GM18858 (cell line): ENCODE data around the gene STK4.
"Not testable (repeated sequence)": the region's sequence is repeated elsewhere in the genome, so short reads cannot be mapped to it uniquely, and the experiment has no call there.

Source experiments
- ATAC-seq: cut with Tn5 transposase; IDR thresholded peaks from one replicate; pipeline ENCODE4 v1.9.1; 2021; ENCODE audit not compliant: unreplicated experiment

The STK4 gene

DNA sequence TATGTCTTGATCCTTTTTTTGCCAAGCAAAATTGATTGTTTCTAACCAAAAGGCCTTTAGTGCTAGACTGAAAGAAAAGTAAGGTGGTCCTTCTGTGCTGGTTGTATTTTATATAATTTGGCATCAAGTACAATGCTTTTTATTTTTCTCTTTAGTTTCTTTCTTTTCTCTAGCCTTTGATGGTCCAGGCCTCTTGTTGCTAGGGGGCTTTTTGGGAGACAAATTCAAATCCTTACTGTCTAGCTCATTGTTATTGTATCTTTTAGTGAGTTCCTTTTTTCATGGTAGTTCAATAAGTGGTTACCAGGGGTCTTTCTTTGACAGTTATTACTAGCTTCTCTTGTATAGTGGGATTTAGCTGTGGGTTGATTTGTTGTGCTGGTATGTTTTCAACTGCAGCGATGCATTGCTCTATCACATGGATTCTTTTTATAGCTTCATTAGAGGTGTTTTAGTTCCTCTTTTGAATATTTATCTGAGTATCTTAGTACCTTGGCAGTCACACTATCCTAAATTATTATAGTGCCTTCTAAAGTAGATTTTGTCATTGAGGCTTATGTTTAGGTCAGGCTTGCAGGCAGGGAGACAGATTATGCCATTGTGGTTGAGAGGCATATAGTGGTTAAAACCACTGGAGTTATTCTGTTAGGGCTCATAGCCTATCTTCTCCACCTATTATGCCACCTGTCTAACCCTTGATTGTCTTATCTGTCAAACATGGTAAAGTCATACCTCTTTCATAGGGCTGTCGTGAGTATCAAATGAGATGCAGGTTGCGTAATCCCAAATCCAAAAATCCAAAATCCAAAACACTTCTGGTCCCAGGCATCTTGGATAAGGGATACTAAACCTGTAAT lies 85.1 kb downstream of the STK4 start:
- peak; percentile 49 for ATAC-seq

GRCh38 chr20:45052698-45053429 lies 86.6 kb downstream of the STK4 start:
- ATAC-seq: no peak

- no peak for ATAC-seq
These were observed 87.4 kb downstream of the STK4 start for GRCh38 chr20:45053430-45054351.

DNA sequence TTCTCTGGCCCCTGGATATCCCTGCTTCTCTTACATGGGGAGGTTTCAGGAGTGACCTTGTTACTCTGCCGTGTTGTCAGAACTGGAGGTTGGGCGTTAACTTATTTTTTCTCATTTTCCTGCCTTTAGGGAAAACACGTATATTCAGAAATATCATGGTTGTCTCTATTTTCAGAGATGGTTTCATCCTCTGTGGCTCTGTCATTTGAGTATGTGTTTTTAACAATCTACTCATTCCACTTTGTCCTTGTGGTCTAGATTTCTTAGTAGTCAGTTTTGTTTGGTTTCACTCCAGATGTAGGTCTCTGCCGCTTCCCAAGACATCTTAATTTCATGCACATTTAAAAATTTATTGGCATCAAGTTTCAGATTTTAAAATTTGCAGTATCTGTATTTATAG lies 88.7 kb downstream of the STK4 start:
- ATAC-seq: no peak

GRCh38 chr20:45056473-45057173 lies 90.3 kb downstream of the STK4 start:
- ATAC-seq: no peak

DNA sequence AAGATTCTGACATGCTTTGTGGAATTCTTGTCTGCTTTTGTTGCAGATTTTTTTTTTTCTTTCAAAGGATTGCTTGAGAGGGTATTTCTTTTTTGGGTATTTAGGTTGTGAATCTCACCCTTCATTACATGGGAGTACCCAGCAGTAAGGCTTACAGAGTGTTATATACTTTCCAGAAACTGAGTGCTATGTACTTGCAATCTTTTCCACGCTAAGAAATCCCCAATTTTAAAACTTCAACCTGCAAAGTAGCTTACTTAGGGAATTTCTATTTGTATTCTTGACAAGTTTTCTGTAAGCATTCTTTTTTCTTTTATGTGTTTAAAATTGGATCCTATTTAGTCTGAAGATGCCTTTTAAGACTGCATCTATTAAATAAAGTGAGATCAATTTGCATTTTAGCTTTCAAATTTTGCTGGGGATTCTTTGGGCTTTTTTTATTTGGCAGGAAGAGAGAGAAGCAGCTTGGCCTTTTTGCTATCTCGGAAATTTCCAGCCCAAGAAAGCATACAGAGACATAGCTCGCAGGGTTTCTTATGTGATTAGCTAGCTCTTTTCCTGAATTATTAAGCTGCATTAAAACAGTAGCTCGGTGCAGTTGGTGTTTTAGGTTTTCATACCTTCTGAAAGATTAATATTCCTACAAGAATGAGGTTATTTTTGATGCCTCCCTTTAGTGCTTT lies 92.0 kb downstream of the STK4 start:
- ATAC-seq: no peak

DNA sequence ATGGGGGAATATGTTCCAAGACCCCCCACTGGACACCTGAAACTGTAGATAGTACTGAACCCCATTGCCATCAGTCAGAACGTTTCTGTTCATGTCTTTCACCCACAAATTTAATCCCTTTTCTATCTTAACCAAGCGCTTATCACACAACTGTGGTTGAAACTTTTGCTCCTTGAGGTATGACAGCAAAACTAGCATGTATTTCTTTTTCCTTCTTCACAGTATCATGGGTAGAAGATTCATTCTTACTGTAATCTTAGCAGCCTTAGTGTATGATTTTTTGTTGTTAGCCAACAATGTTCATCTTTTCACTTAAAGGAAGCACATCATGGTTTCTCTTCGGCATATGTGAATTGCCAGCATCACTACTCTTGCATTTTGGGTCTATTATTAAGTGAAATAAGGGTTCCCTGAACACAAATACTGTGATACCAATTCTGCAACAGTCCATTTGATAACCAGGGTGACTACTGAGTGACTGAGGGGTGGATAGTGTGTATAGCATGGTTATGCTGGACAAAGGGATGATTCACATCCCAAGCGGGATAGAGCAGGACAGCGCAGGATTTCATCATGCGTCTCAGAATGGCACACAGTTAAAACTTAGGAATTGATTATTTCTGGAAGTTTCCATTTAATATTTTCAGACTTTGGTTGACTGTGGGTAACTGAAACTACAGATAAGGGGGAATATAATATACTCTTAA lies 92.9 kb downstream of the STK4 start:
- ATAC-seq: no peak

- ATAC-seq: no peak
These were observed 94.0 kb downstream of the STK4 start for GRCh38 chr20:45060294-45060693.

DNA sequence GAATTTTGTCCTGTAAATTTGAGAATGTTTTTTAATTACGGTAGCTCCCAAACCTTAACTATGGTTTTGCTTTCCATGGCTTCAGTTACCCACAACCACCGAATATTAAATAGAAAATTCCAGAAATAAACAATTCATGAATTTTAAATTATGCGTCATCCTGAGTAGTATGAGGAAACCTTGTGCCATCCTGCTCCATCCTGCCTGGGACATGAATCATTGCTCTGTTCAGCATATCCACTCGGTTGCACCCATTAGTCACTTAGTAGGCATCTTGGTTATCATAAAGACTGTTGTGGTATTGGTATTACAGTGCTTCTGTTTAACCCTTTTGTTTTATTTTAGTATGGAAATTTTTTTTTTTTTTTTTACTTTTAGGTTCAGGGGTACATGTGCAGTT lies 94.9 kb downstream of the STK4 start:
- no peak for ATAC-seq

GRCh38 chr20:45063107-45063506 lies 96.8 kb downstream of the STK4 start:
- ATAC-seq: not testable (repeated sequence)

DNA sequence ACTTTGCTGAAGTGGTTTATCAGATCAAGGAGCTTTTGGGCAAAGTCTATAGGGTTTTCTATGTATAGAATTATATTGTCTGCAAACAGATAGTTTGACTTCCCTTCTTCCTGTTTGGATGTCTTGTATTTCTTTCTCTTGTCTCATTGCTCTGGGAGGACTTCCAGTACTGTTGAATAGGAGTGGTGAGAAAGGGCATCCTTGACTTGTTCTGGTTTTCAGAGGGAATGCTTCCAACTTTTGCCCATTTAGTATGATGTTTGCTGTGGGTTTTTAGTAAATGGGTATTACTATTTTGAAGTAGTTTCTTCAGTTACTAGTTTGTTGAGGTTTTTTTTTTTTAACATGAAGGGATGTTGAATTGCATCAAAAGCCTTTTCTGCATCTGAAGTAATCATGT lies 98.5 kb downstream of the STK4 start:
- no peak for ATAC-seq

- ATAC-seq: no peak
These were observed 100.1 kb downstream of the STK4 start for GRCh38 chr20:45066372-45066771.

GRCh38 chr20:45067087-45067486 lies 100.8 kb downstream of the STK4 start:
- ATAC-seq: no peak

DNA sequence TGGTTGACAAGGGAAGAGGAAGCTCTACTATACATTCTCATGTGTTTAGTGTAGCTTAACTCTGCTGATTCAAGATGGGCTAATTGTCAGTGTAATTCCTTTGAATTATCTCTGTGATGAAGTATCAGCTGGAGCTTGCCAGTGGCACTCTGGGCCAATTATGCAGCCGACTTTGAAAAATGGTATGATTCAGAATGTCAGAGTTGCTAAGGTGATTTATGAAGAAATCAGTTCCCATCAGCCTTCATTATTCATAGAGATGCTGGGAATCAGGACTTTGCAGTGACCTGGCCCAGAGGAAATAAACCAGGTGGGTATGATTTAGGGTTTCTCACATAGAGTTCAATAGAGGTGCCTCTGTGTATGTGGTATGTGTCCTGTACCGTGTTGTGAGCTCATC lies 101.2 kb downstream of the STK4 start:
- no peak for ATAC-seq

DNA sequence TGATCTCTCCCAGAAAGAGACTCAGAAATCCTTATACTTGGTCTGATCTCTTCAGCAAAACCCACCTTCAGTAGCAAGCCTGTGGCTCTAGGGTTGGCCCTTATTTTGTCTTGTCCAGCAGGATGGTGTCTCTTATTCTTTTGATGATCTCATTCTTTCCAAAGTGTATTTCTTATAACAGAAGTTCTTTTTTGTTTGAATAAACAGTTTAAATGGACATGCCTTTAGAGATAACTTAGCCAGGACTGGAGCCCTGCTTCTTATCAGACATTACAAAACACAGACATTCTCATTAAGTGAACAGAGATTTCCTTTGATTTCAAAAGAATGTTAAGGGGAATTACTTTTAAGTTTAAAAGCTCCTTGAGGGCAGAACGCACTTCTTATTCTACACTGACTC lies 102.9 kb downstream of the STK4 start:
- ATAC-seq: no peak

- no peak for ATAC-seq
These were observed 104.8 kb downstream of the STK4 start for GRCh38 chr20:45070932-45071632.

GRCh38 chr20:45072066-45072465 lies 105.8 kb downstream of the STK4 start:
- ATAC-seq: no peak

- no peak for ATAC-seq
These were observed 106.9 kb downstream of the STK4 start for GRCh38 chr20:45073221-45073620.

DNA sequence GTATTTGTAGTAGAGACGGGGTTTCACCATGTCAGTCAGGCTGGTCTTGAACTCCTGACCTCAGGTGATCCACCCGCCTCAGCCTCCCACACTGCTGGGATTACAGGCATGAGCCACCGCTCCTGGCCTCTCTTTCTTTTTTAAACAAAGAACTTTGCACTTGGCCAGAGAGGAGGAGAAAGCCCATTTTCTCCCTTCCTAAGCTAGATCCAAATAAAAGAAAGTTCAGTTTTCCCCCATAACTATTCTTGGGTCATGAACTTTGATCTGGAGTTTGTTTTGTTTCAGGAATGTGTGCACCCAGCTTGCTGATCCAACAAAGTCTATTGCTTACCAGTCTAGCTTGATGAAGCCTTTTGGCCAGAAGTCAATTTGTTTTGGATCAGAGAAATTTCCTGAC lies 111.2 kb downstream of the STK4 start:
- ATAC-seq: no peak
